OCI-LY3 (cell line): ENCODE measurements around the gene PTGES3L.

Experiments used
- H2AFZ ChIP-seq: fragments of 200-600, 300-600 bp; shearing (Covaris generic); 2 replicates; pipeline ENCODE4 v1.6.0; 2014; ENCODE audit warnings: antibody characterized with exemption, low read depth, low read length
- H3K27ac ChIP-seq: fragments of 200-600, 300-600 bp; sonication (generic); 2 replicates; pipeline ENCODE4 v1.5.1; 2014; ENCODE audit warnings: mild to moderate bottlenecking, low read length, moderate library complexity, mixed read lengths
- H3K27me3 ChIP-seq: fragments of 200-600, 300-600 bp; sonication (generic); 2 replicates; pipeline ENCODE4 v1.6.1; 2014; ENCODE audit warnings: low read depth, low read length, mixed read lengths
- H3K36me3 ChIP-seq: fragments of 200-600, 300-600 bp; sonication (generic); replicated peaks from 2 replicates; pipeline ENCODE3; 2014; ENCODE audit warnings: low read depth, low read length, mixed read lengths
- H3K4me1 ChIP-seq: fragments of 300-600, 200-600 bp; sonication (generic); 2 replicates; pipeline ENCODE4 v1.6.1; 2014; ENCODE audit warnings: low read length, mixed read lengths
- H3K4me2 ChIP-seq: fragments of 200-600, 300-600 bp; sonication (generic); 2 replicates; pipeline ENCODE4 v1.6.1; 2014; ENCODE audit warnings: low read length, mixed read lengths
- H3K4me3 ChIP-seq: fragments of 300-600, 200-600 bp; sonication (generic); 2 replicates; pipeline ENCODE4 v1.5.1; 2014; ENCODE audit warnings: antibody characterized with exemption, mild to moderate bottlenecking, low read length, moderate library complexity
- H3K79me2 ChIP-seq: fragments of 300-600, 200-600 bp; shearing (Covaris generic); 2 replicates; pipeline ENCODE4 v1.6.1; 2014; ENCODE audit warnings: mild to moderate bottlenecking, low read length, mixed read lengths
- H3K9ac ChIP-seq: fragments of 300-600, 200-600 bp; shearing (Covaris generic); 2 replicates; pipeline ENCODE4 v1.6.0; 2014; ENCODE audit warnings: mild to moderate bottlenecking, low read length, moderate library complexity
- H3K9me3 ChIP-seq: fragments of 200-600, 300-600 bp; shearing (Covaris generic); 2 replicates; pipeline ENCODE4 v1.6.1; 2014; ENCODE audit warnings: low read length, mixed read lengths; ENCODE audit not compliant: insufficient read depth
- H4K20me1 ChIP-seq: fragments of 200-600, 300-600 bp; sonication (generic); 2 replicates; pipeline ENCODE4 v1.6.1; 2016; ENCODE audit warnings: low read length, mixed read lengths; ENCODE audit not compliant: insufficient read depth
- CTCF ChIP-seq: fragments of 200-600, 300-600 bp; sonication (generic); IDR thresholded peaks from 2 replicates; pipeline ENCODE4 v1.5.1; 2014; ENCODE audit warnings: antibody characterized with exemption, low read length, low read depth
- EZH2phosphoT487 ChIP-seq: fragments of 200-600 bp; shearing (Covaris generic); IDR thresholded peaks from 2 replicates; pipeline ENCODE4 v1.6.1; 2018; ENCODE audit warnings: antibody characterized with exemption, mixed run types, low read depth

The PTGES3L gene

GRCh38 chr17:43015579-43015978 lies 35.7 kb upstream of the PTGES3L start:
- no peak overlapping the region for H2AFZ ChIP-seq
- H3K27ac ChIP-seq: no peak overlapping the region
- no peaks in the 10 kb centered on the region for H3K4me1 ChIP-seq
- H3K9ac ChIP-seq: no peak overlapping the region
- no peaks in the 10 kb centered on the region for H4K20me1 ChIP-seq
- H3K9me3 ChIP-seq: no peaks in the 10 kb centered on the region
- no peak overlapping the region for H3K4me2 ChIP-seq
- no peaks in the 10 kb centered on the region for H3K27me3 ChIP-seq
- H3K79me2 ChIP-seq: no peaks in the 10 kb centered on the region
- no peak overlapping the region for H3K4me3 ChIP-seq
- no peaks in the 10 kb centered on the region for H3K36me3 ChIP-seq
- TF ChIP-seq CTCF (no peak), EZH2phosphoT487 (no peak)

GRCh38 chr17:43014649-43015542 lies 35.0 kb upstream of the PTGES3L start:
- Histone ChIP-seq H3K27ac (no peak overlapping the region), H2AFZ (no peak overlapping the region), H3K79me2 (no peaks in the 10 kb centered on the region), H3K36me3 (no peaks in the 10 kb centered on the region), H3K4me3 (no peak overlapping the region), H3K4me1 (no peaks in the 10 kb centered on the region), H3K9me3 (no peaks in the 10 kb centered on the region), H3K27me3 (no peaks in the 10 kb centered on the region), H3K9ac (no peak overlapping the region), H3K4me2 (no peak overlapping the region), H4K20me1 (no peaks in the 10 kb centered on the region)
- no peak for TF ChIP-seq CTCF
- TF ChIP-seq EZH2phosphoT487: no peak

- H3K27ac ChIP-seq: no peak overlapping the region
- H3K36me3 ChIP-seq: no peaks in the 10 kb centered on the region
- no peak for TF ChIP-seq EZH2phosphoT487
- no peak for TF ChIP-seq CTCF
Observed at GRCh38 chr17:43014020-43014648, 34.3 kb upstream of the PTGES3L start.

GRCh38 chr17:43013296-43013695 lies 33.4 kb upstream of the PTGES3L start:
- no peaks in the 10 kb centered on the region for H3K27me3 ChIP-seq
- no peak overlapping the region for H2AFZ ChIP-seq
- H3K27ac ChIP-seq: no peak overlapping the region
- no peaks in the 10 kb centered on the region for H3K36me3 ChIP-seq
- TF ChIP-seq CTCF: no peak
- no peak for TF ChIP-seq EZH2phosphoT487
- H3K4me2 ChIP-seq: no peak overlapping the region
- H3K4me1 ChIP-seq: no peaks in the 10 kb centered on the region
- no peak overlapping the region for H3K4me3 ChIP-seq
- no peaks in the 10 kb centered on the region for H3K9me3 ChIP-seq
- H4K20me1 ChIP-seq: no peaks in the 10 kb centered on the region
- H3K9ac ChIP-seq: no peak overlapping the region
- no peaks in the 10 kb centered on the region for H3K79me2 ChIP-seq

More at GRCh38 chr17:43014020-43014648, 34.3 kb upstream of the PTGES3L start:
- no peak overlapping the region for H3K9ac ChIP-seq
- no peaks in the 10 kb centered on the region for H3K79me2 ChIP-seq
- H3K4me3 ChIP-seq: no peak overlapping the region
- H3K4me2 ChIP-seq: no peak overlapping the region
- H3K4me1 ChIP-seq: no peaks in the 10 kb centered on the region
- H3K27me3 ChIP-seq: no peaks in the 10 kb centered on the region
- no peak overlapping the region for H2AFZ ChIP-seq
- H3K9me3 ChIP-seq: no peaks in the 10 kb centered on the region
- H4K20me1 ChIP-seq: no peaks in the 10 kb centered on the region
